ENCODE data around the gene FKBP4.

- TF ChIP-seq CTCF (IDR thresholded peaks at IDR 0.05): no peak
- TF ChIP-seq POLR2AphosphoS5 (IDR thresholded peaks at IDR 0.05): no peak
- TF ChIP-seq POLR2A (IDR thresholded peaks at IDR 0.05; ENCODE audit: low read depth): no peak
- TF ChIP-seq EP300 (IDR thresholded peaks at IDR 0.05): no peak
These were observed 57.2 kb downstream of the FKBP4 start for GRCh38 chr12:2851931-2852330.
